ENCODE data around the gene LMF1. TPM values are rescaled to one million over a fixed set of nuclear protein-coding genes. Genes with fewer than 3 reads are reported as not detected.

Gene LMF1
- total RNA-seq, 1 donor from 2014 or later, result 14.3 TPM

DNA sequence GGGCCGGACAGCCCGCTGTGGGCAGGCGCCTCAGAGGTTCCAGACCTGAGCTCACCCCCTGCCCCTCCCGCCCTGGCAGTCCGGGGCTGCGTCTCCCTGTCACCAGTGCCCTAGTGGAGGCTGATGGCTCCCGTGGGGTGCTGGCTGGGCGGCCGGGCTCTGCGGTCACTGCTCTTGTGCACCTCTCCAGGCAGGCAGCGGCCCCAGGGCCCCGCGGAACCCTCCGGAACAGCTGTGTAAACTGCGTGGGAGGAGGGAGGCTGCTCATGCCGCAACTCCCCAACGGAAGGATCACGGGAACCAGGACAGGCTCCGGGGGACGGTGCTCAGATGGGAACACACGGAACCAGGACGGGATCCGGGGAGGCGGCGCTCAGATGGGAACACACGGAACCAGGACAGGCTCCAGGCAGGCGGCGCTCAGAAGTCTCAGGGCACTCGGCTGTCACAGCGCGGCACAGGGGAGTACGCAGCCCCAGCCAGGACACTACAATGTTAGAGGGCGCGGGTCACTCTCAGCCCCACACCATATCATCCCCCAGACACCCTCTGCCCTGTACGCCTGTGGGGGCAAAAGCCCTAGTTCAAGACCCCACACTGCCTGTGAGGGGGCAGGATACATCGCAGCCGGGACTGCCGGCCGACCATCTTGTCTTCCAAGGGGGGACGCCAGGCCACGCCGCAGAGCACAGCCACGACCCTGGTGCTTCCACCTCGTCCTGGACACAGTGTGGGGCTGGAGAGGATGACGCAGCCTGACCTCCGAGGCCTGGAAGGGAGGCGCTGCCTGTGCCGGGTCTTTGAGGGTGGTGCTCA lies 96.2 kb downstream of the LMF1 start:
- Mint-ChIP-seq H3K4me3 (ENCODE audit: low read depth) (no peak overlapping the region), H3K9me3 (no peaks in the 10 kb centered on the region), H3K27ac (no peak overlapping the region), H3K4me1 (ENCODE audit: low read depth) (no peaks in the 10 kb centered on the region), H3K36me3 (ENCODE audit: low read depth) (no peaks in the 10 kb centered on the region), H3K27me3 (ENCODE audit: low read depth) (no peaks in the 10 kb centered on the region)
- intact Hi-C loops (cut with micrococcal nuclease), result no loop called here
- DNase-seq (ENCODE audit: low spot score), result no peak

DNA sequence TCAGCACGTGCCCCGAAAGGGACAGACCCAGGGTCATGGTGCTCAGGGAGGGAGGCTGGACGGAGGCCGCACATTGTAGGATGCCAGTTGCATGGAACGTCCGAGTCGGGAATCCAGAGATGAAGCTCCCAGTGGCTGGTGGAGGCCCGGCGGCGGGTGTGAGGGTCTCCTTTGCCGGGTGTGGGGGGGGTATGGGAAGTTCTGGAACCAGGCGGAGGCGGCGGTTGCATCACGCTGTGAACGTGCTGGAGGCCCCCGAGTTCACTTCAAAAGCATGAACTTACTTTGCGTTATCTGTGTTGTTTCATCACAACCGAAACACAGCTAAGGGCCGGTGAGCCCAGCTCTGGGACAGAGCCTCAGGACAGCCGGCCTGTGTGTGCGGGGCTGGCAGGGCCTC lies 96.9 kb downstream of the LMF1 start:
- no peaks in the 10 kb centered on the region for H3K27me3 Mint-ChIP-seq (ENCODE audit: low read depth)
- DNase-seq (ENCODE audit: low spot score), result no peak
- no peak overlapping the region for H3K27ac Mint-ChIP-seq
- no peaks in the 10 kb centered on the region for H3K4me1 Mint-ChIP-seq (ENCODE audit: low read depth)
- intact Hi-C loops (cut with micrococcal nuclease), result no loop called here
- no peaks in the 10 kb centered on the region for H3K9me3 Mint-ChIP-seq
- H3K4me3 Mint-ChIP-seq (ENCODE audit: low read depth), result no peak overlapping the region
- H3K36me3 Mint-ChIP-seq (ENCODE audit: low read depth), result no peaks in the 10 kb centered on the region

DNA sequence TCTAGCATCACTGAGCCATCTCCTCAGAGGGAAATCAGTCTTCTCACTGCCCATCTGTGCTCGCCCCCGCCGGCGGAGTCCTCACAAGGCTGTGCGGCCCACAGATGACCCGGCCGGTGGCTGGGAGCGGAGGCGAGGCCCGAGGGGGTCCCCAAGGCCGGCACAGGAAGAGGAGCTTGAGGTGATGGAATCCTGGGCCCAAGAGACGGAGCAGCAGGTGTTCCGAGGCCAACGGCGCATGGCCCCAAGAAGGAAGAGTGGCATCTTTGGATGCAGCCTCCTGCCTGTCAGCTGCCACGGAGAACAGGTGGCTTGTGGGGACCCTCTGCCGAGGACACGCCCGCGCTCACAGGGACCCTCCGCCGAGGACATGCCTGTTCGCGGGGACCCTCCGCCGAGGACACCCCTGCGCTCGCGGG lies 97.5 kb downstream of the LMF1 start:
- no peak for DNase-seq (ENCODE audit: low spot score)
- no peak overlapping the region for H3K4me3 Mint-ChIP-seq (ENCODE audit: low read depth)
- H3K36me3 Mint-ChIP-seq (ENCODE audit: low read depth), result no peaks in the 10 kb centered on the region
- no peaks in the 10 kb centered on the region for H3K27me3 Mint-ChIP-seq (ENCODE audit: low read depth)
- intact Hi-C loops (cut with micrococcal nuclease), result no loop called here
- no peaks in the 10 kb centered on the region for H3K9me3 Mint-ChIP-seq
- H3K27ac Mint-ChIP-seq, result no peak overlapping the region
- no peaks in the 10 kb centered on the region for H3K4me1 Mint-ChIP-seq (ENCODE audit: low read depth)

DNA sequence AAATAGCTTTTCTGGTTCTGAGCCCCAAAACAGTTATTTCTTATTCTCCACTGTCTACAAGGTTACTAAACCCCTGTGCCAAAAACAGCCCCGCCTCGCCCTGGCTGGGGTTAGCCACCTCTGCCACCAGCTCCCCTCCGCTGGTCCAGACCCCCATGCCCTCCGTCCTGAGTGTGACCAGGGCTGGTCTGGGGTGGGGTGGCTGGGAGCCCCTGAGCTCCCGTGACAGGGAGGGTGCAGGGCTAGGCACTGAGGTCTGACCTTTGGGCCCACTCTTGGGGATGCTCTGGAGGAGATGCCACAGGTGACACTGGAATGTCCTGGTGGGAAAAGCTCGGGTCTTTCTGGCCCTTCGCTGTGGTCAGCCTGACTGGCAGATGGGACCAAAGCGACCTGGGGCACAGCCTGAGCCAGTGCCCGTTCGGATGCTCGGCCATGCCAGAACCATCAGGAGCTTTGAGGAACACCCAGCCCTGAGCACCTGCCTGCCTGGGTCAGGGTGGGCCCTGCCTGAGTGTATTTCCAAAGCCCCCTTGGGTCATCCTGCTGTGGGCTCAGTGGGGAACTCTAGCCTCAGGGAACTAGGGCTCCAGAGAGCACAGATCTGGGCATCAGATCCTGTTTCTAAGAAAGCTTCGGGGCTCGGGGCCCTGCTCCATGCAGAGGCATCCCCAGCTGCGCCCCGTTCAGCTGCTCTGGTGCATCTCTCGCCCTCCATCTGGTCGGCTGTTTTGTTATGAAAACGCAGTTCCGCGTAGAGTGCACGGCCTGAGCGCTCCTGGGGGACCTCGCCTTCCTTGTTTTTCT lies 98.1 kb downstream of the LMF1 start:
- no peaks in the 10 kb centered on the region for H3K9me3 Mint-ChIP-seq
- no peaks in the 10 kb centered on the region for H3K36me3 Mint-ChIP-seq (ENCODE audit: low read depth)
- intact Hi-C loops (cut with micrococcal nuclease), result no loop called here
- no peak overlapping the region for H3K4me3 Mint-ChIP-seq (ENCODE audit: low read depth)
- no peak for DNase-seq (ENCODE audit: low spot score)
- no peak overlapping the region for H3K27ac Mint-ChIP-seq
- no peaks in the 10 kb centered on the region for H3K27me3 Mint-ChIP-seq (ENCODE audit: low read depth)
- no peaks in the 10 kb centered on the region for H3K4me1 Mint-ChIP-seq (ENCODE audit: low read depth)

DNA sequence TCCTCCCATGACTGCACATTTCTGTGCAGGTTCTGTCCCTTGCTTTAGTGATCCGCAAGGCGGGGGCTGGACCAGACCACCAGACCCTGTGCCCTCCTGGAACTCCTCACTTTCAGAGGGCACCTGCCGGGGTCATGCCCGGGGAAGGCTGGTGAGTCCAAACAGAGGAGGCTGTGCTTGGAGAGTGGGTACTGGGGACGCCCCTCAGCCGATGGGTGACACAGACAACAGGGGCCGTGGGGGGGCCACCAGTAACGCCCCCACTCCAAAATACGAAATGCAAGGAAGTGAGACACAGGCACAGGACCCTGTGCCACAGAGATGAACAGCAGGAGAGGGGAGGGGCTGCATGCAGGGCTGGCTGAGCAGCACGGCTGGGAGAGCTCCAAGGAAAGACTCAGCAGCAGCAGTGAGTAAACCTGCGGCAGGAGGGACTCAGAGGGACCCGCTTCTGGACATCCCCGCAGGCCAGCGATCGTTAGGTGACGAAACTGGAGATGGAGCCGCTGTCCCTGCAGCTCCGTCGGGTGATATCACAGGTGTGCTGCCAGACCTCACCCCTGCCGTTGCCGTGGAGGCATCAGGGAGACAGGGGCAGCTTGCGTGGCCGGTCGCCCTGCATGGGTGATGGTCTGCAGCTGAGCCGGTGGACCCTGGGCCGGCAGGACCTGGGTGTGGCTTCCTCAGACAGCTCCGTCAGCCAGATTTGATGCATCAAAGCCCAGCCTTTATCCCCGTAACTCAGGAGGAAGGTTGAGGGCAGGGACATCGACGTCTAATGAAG lies 99.0 kb downstream of the LMF1 start:
- Mint-ChIP-seq H3K36me3 (ENCODE audit: low read depth) (no peaks in the 10 kb centered on the region), H3K27me3 (ENCODE audit: low read depth) (no peaks in the 10 kb centered on the region), H3K9me3 (no peaks in the 10 kb centered on the region), H3K27ac (no peak overlapping the region), H3K4me1 (ENCODE audit: low read depth) (no peaks in the 10 kb centered on the region), H3K4me3 (ENCODE audit: low read depth) (no peak overlapping the region)
- no peak for DNase-seq (ENCODE audit: low spot score)
- intact Hi-C loops (cut with micrococcal nuclease), result no loop called here

DNA sequence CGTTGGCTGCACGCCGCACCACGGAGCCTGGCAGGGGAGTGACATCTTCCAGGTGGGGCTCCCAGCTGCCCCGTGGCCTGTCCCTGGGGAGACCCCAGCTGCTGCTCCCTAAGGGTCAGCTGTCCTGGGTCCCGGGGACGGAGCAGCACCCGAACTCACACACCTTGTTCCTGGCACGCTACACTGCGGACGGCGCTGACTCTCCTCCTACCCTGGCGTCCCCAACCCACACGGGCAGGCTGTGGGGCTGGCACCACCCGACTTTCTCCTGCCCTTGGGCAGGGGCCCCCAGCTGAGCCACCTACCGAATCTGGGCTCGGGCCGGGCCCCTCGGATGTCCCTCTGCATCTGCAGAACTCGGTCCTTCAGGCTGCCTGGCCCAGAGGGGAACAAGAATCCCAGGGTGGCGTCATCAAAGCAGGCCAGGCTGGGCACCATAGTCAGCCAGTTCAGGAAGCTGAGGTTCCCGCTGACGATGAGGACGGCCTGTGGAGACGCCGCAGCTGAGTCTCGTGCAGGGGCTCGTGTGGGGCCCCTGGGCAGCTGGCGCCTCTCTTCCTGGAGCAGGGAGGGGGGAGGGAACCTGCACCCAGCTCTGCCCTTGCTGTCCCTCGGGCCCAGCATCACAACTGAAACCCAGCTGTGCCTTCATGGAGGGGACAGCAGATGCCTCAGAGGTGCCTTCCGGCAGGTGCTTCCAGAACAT lies 99.8 kb downstream of the LMF1 start:
- Mint-ChIP-seq H3K9me3 (no peaks in the 10 kb centered on the region), H3K27ac (no peak overlapping the region), H3K27me3 (ENCODE audit: low read depth) (no peaks in the 10 kb centered on the region), H3K4me3 (ENCODE audit: low read depth) (no peak overlapping the region), H3K4me1 (ENCODE audit: low read depth) (no peaks in the 10 kb centered on the region), H3K36me3 (ENCODE audit: low read depth) (no peaks in the 10 kb centered on the region)
- no peak for DNase-seq (ENCODE audit: low spot score)
- intact Hi-C loops (cut with micrococcal nuclease), result no loop called here

DNA sequence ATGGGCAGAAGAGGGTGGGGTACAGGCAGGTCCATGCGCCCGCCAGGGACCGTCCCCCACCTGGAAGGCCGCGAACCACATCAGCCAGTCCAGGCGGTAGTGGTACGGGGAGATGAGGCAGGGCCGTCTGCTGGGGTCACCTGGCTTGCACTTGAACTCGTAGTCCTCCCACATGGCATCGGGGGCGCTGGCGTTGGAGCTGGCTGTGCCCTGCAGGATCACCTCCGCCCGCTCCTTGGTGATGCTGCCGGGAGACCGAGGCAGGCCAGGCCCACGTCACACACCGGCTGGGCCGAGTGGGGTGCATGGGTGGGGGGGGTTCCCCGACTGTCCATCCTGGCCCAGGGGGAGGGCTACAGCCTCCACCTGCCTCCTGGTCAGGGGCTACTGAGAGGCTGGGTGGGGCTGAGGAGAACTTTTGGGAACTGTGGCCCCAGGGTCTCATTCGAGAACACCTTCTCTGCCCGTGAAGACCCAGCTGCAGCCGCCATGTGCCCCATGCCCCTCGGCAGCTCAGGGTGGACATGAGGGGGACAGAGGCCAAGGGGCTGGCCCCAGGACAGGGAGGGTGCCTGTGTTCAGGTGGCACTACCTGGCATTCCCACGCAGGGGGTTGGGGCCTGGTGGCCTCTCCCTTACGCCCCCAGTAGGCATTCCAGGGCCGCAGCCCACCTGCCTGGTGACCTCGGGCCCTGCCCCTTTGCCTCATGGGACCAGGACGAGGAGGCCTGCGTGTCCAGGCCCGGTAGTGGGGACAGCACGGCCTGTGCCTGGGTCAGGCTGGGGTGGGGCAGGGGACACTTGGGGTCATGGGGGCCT lies 100.8 kb downstream of the LMF1 start:
- H3K27me3 Mint-ChIP-seq (ENCODE audit: low read depth), result no peaks in the 10 kb centered on the region
- intact Hi-C loops (cut with micrococcal nuclease), result no loop called here
- H3K9me3 Mint-ChIP-seq, result no peaks in the 10 kb centered on the region
- no peak for DNase-seq (ENCODE audit: low spot score)
- H3K27ac Mint-ChIP-seq, result no peak overlapping the region
- H3K36me3 Mint-ChIP-seq (ENCODE audit: low read depth), result no peaks in the 10 kb centered on the region
- H3K4me1 Mint-ChIP-seq (ENCODE audit: low read depth), result no peaks in the 10 kb centered on the region
- no peak overlapping the region for H3K4me3 Mint-ChIP-seq (ENCODE audit: low read depth)

DNA sequence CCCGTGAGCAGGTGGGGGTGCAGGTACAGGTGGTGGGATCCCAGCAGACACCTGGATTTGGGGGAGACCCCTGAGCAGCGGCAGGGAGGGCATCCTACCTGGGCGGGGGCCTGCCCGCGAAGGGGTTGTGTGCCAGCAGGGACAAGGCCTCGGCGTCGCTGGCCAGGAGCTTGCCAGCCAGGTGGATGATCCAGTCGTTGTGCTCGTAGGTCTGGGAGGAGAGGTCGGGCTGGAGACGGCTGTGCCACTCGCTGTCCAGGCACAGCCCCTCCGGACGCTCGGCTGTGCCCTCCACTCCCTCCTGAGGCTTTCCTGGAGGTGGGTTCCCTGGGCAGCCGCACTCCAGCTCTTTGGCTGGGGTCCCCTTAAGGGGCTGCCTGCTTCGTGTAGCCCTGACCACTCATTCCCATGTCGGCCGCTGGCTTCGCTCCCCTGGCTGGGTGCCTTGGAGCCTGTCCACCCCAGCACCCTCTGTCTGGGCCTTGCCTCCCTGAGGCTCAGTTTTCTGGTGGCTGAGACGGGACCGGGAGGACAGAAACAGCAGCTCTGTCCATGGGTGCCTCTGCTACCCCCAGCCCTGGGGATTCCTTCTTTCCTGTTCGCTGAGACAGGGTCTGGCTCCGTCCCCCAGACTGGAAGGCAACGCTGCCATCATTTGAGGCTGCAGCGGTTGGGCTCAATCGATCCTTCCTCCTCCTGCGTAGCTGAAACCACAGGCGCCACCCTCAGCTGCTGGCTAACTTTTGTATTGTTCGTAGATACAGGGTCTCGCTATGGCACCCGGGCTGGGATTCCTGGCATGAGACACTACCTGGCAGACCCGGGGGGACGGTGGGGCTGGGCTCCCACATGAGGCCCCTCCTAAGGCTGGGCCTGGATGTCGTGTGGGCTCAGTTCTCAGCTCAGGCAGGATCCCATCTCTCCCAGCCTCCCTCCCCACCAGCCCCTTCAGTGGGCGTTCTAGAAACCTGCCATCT lies 101.7 kb downstream of the LMF1 start:
- no peaks in the 10 kb centered on the region for H3K27me3 Mint-ChIP-seq (ENCODE audit: low read depth)
- no peak overlapping the region for H3K4me3 Mint-ChIP-seq (ENCODE audit: low read depth)
- H3K27ac Mint-ChIP-seq, result no peak overlapping the region
- no peaks in the 10 kb centered on the region for H3K9me3 Mint-ChIP-seq
- intact Hi-C loops (cut with micrococcal nuclease), result no loop called here
- no peaks in the 10 kb centered on the region for H3K4me1 Mint-ChIP-seq (ENCODE audit: low read depth)
- DNase-seq (ENCODE audit: low spot score), result no peak
- no peaks in the 10 kb centered on the region for H3K36me3 Mint-ChIP-seq (ENCODE audit: low read depth)

DNA sequence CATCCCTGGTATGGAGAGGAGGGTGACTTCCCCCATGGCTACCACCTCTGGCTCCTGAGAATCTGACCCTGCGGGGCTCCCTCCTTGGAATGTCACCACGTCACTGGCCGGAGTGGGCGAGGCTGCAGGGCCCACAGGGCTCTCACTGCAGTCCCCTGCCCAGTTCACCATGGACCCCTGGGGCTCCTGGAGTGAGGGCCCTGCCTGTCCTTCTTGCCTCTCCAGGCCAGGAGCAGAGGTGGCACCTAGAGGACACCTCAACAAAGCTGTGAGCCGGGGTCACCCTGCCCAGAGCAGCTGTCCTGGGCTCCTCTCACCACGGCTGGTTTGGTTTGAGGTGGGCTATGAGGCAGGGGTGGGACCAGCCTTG lies 102.4 kb downstream of the LMF1 start:
- no peaks in the 10 kb centered on the region for H3K4me1 Mint-ChIP-seq (ENCODE audit: low read depth)
- no peaks in the 10 kb centered on the region for H3K9me3 Mint-ChIP-seq
- H3K27ac Mint-ChIP-seq, result no peak overlapping the region
- intact Hi-C loops (cut with micrococcal nuclease), result no loop called here
- no peaks in the 10 kb centered on the region for H3K27me3 Mint-ChIP-seq (ENCODE audit: low read depth)
- no peak for DNase-seq (ENCODE audit: low spot score)
- no peak overlapping the region for H3K4me3 Mint-ChIP-seq (ENCODE audit: low read depth)
- no peaks in the 10 kb centered on the region for H3K36me3 Mint-ChIP-seq (ENCODE audit: low read depth)

DNA sequence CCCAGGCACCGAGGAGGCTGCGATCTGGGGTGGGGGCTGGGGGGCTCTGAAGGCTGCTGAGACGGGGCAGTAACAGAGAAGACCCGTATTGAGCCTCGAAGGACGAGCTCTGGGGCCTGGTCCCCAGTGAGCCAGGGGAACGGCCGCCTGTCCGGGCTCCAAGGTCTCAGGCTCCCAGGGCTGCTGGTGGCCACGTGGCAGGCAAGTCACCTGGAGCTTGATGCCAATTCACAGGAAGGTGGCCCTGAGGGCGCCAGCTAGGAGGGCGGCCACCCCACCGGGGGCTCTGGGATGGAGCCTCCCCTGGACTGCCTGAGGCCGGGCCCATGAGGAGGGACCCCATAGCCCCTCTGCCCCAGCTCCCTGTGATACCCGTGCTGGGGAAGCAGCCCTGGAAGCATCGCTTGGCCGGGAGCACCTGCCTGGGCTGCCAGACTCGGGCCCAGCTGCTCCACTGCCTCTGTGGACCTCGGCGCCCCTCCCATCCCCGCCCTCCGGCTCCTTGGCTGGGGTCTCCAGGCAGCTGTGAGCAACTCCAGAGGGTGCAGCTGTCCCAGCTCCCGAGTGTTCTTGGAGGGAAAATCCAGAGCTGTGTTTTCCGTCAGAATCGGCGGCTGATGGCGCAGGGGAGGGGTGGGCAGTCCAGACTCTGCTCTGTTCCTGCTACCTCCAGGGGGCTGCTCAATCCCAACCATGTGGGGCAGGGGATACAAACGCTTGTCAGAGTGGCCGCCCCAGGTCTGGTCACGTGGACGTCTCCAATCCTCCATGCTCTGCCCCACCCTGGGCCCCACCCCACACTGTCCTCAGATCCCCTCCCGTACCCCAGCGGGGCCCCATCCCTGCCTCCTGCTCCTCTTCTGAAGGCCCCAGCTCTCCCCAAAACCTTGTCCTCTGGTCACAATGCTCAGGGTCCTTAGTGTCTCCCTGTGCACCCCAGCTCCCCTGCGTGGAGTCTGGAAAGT lies 103.1 kb downstream of the LMF1 start:
- no peaks in the 10 kb centered on the region for H3K27me3 Mint-ChIP-seq (ENCODE audit: low read depth)
- DNase-seq (ENCODE audit: low spot score), result no peak
- no peak overlapping the region for H3K4me3 Mint-ChIP-seq (ENCODE audit: low read depth)
- peaks cover 3% of the 10 kb centered on the region for H3K9me3 Mint-ChIP-seq
- intact Hi-C loops (cut with micrococcal nuclease), result no loop called here
- H3K27ac Mint-ChIP-seq, result no peak overlapping the region
- no peaks in the 10 kb centered on the region for H3K4me1 Mint-ChIP-seq (ENCODE audit: low read depth)
- no peaks in the 10 kb centered on the region for H3K36me3 Mint-ChIP-seq (ENCODE audit: low read depth)
